GM18861 (cell line): ENCODE data around the gene HMGXB3.

Experiments
- ATAC-seq: cut with Tn5 transposase; IDR thresholded peaks from one replicate; pipeline ENCODE4 v1.9.1; 2021; ENCODE audit not compliant: unreplicated experiment

The HMGXB3 gene

GRCh38 chr5:150065886-150066285 is 65.3 kb downstream of the HMGXB3 start:
- ATAC-seq: no peak

- ATAC-seq: no peak
Observed at GRCh38 chr5:150066436-150066835, 65.9 kb downstream of the HMGXB3 start.

- ATAC-seq: peak; percentile 61
Observed at GRCh38 chr5:150066901-150067396, 66.4 kb downstream of the HMGXB3 start.

GRCh38 chr5:150067405-150067960 is 66.9 kb downstream of the HMGXB3 start:
- peak; percentile 17 for ATAC-seq

GRCh38 chr5:150068071-150068470 is 67.5 kb downstream of the HMGXB3 start:
- no peak for ATAC-seq

- ATAC-seq: no peak
Observed at GRCh38 chr5:150068472-150068871, 67.9 kb downstream of the HMGXB3 start.

GRCh38 chr5:150068961-150069645 is 68.6 kb downstream of the HMGXB3 start:
- no peak for ATAC-seq

GRCh38 chr5:150069672-150070627 is 69.4 kb downstream of the HMGXB3 start:
- ATAC-seq: no peak

- no peak for ATAC-seq
Observed at GRCh38 chr5:150070821-150071220, 70.3 kb downstream of the HMGXB3 start.

- no peak for ATAC-seq
Observed at GRCh38 chr5:150073086-150073625, 72.6 kb downstream of the HMGXB3 start.

GRCh38 chr5:150073677-150074076 is 73.1 kb downstream of the HMGXB3 start:
- ATAC-seq: no peak

GRCh38 chr5:150075233-150075632 is 74.7 kb downstream of the HMGXB3 start:
- ATAC-seq: no peak

GRCh38 chr5:150075806-150076205 is 75.3 kb downstream of the HMGXB3 start:
- no peak for ATAC-seq

GRCh38 chr5:150077060-150077459 is 76.5 kb downstream of the HMGXB3 start:
- ATAC-seq: no peak

- ATAC-seq: no peak
Observed at GRCh38 chr5:150077996-150078801, 77.7 kb downstream of the HMGXB3 start.

GRCh38 chr5:150078802-150079689 is 78.5 kb downstream of the HMGXB3 start:
- no peak for ATAC-seq

- no peak for ATAC-seq
Observed at GRCh38 chr5:150079909-150080461, 79.4 kb downstream of the HMGXB3 start.

GRCh38 chr5:150080696-150081435 is 80.3 kb downstream of the HMGXB3 start:
- ATAC-seq: no peak
